Cerebellar cortex (tissue), 1 donor: ENCODE measurements around the gene RNF17.

Experiments used
- DNase-seq: peaks from one replicate; pipeline ENCODE4 v3.0.0-alpha.2; 2015; ENCODE audit warnings: low spot score

The RNF17 gene

DNA sequence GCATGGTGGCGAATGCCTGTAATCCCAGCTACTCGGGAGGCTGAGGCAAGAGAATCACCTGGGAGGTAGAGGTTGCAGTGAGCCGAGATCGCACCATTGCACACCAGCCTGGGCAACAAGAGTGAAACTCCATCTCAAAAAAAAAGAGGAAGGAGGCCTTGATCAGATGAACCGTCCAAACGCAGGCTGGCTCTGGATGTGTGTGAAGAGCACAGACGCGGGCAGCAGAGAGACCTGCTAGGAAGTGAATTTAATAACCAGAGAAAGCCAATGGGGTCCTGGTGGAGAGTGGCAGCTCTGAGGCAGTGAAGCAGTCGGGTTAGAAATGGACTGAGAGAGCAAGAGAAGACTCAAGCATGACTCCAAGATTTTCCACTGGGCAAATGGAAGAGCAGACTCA is 136.5 kb downstream of the RNF17 start:
- no peak for DNase-seq

DNA sequence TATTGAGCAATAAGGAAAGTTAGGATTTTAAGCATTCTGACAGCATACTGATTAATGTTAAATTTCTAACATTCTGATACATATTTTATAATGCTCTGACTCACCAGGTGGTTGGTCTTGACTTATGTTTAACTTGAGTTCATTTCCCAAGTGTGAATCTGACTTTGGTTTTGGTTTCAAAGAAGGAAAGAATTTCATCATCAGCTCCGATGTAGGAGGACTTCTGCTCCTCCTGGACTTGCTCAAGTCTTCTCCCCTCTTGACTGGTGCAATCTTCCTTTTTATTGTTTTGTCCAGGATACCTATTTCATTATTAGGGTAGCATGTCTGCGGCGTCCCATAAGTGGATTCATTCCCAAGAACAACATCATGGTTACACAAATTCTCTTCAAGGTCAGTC is 141.3 kb downstream of the RNF17 start:
- no peak for DNase-seq

DNA sequence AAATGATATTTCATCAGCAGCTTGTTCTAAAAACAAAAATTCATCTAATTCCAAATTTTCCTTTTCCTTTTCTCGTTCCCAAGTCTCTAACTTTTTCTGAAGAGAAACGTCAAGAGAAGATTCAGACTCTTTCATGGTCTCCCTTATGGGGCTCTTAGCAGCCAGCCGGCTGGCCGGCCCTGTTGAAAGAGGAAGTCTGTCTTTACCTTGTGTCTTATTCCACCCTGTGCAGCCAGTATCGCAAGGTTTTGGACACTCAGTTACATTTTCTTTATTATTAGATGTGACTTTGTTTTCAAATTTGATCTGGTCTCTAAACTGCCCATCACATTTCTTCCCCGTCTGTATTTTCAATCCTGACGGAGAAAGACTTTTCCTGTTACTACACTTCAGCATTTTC is 142.3 kb downstream of the RNF17 start:
- no peak for DNase-seq

DNA sequence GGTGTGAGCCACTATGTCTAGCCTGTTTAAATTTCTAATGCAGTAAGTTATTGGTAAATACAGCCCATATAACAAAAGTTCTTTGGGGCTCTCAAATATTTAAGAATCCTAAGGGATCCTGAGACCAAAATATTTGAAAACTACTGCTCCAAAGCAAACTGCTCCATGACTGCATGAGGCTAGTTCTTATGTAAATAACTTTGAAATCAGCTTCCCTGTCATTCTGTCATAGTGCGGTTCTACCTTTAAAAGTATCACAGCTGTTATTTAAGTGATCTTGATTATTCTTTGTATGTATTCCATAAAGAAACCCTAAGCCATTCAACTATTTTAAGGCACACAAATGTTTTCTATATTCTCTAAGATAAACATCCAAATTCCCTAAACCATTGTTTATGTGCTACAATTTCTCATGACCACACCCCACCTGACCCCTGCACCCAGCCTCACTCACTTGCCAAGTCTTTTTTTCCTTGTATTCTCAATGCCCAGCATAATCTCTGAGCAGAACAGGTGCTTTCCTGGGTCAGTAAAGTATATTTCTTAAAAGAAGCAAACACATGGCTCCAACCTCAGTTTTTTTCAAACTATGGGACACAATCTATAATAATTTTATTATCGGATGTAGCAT is 146.6 kb downstream of the RNF17 start:
- DNase-seq = no peak

DNA sequence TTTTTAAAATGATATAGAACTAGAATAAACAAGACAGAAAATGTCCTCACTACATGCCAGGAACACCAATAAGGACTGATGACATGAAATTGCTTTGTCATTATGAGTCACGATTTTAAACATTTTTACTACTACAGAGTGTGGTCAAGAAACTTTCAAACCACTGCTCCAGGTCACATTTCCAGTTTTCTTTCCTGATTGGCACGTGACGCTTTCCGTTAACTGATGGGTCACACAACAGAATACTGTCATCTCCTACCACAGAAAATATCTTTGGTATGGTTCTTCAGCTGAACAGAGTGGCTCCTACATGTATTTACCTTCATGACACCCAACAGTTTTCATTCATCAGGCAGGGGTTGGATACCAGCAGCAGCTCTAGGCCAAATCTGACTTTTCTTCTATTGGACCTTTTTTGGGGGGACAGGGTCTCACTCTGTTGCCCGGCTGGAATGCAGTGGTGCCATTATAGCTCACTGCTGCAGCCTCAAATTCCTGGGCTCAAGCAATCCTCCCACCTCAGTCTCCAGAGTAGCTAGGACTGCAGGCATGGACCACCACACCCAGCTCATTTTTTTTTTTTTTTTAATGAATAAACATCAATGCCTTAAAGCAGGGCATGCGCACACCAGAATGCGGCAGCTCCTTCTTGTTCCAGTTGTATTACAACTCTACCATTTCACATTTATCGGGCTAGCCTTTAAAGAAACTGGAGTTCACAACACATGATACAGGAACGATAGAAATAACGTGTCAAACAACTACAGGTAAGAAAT is 147.4 kb downstream of the RNF17 start:
- DNase-seq = no peak

DNA sequence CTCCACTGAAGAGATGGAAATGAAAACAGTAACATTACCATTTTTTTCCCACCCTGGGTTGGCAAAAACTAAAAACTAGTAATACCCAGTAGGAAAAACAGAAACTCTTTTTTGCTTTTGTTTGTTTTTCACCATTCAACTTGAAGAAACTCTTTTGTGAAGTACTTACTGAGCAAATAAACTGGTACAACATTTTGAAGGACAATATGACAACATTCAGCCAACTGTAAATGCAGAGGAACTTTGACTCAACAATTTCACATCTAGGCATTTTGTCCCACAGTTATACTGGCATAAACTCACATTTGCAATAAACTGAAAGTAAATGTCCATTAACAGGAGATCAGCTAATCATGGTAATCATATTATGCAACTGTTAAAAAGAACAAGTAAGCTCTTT is 152.5 kb downstream of the RNF17 start:
- no peak for DNase-seq

DNA sequence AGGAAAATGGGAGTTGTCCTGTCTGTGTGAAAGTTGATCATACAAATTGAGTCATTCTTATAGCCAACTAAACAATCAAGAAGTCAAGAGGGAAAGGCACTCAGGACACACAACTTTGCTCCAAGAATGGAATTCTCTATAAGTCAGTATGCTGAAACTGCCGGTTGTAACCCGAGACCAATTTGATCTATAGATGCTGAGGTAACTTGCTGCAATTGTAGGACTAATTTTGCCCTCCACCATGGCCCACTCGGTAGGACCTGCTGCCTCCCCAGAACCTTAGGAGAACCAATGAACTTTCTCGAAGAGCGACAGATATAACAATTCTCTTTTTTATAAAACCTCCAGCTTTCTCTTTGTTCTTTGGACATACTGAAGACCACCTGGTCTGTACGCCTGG is 157.0 kb downstream of the RNF17 start:
- DNase-seq = no peak

DNA sequence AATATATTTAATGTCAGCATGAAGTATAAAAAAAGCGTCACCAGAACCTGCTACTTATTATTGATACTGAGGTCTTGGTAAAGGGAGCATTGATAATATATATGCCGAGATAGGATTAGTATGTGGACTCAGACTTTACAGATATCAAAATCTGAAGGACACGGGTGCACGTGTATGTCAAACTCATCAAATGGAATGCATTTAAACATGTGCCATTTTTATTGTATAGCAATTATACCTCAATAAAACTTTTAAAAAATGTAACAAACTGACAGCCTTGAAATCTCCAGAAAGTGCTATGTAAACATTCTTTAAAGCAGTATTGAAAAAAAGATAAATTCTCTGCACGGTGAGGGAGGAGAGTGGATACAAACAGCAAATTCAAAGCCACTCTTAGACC is 157.9 kb downstream of the RNF17 start:
- no peak for DNase-seq

DNA sequence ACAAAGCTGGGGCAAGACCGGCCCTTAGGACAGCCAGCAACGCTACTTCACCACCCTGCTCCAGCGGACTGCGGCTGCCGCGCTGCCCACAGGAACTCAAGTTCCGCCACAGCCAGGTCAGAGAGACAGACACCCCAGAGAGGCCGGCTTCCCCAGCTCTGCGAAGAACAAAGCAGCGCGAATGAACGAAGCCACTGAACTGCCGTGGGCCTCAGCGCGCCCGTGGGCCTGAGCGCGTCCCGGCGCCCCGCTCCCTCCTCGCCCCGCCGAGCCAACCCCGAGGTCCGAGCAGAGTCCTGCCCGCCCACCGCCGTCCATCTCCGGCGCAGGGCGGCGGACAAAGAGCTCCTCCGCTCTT is 158.4 kb downstream of the RNF17 start:
- DNase-seq = peak; percentile 2

DNA sequence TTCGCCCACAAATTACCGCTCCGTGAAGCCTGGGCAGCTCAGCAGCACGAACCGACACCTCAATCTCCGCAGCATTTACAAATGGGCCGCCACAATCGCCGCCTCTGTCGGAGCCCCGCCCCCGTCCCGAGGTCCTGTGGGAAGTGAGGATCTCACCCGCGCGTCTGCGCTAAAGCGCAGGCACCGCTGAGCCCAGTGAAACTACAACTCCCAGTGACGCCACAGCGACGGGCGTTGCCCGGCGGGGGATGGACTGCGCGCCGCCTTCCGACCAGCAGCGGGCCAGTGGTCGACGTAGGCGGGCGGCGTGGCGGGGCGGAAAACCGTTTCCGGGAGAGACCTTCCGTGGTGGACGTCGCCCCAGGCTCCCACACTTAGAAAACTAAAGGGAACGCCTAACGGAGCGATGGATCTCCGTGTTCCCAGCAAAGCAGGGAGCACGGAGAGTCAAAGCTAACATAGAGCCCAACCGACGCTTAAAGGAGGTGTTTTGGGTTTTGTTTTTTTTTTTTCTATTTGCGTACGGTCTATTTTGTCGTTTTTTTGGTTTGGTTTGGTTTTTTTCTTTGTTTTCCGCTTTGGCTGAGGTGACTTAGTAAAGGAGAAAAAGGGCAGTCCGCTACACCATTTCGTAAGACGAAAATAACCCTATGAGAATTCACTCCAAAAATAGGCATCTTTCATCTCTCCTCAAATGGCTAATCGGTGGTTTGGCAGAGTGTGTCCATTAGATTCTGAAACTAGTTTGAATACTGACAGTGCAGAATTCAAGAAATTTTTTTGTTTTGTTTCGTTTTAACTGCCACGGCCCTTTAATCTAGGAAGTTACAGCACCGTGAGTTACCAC is 159.0 kb downstream of the RNF17 start:
- DNase-seq = peak; percentile 97

DNA sequence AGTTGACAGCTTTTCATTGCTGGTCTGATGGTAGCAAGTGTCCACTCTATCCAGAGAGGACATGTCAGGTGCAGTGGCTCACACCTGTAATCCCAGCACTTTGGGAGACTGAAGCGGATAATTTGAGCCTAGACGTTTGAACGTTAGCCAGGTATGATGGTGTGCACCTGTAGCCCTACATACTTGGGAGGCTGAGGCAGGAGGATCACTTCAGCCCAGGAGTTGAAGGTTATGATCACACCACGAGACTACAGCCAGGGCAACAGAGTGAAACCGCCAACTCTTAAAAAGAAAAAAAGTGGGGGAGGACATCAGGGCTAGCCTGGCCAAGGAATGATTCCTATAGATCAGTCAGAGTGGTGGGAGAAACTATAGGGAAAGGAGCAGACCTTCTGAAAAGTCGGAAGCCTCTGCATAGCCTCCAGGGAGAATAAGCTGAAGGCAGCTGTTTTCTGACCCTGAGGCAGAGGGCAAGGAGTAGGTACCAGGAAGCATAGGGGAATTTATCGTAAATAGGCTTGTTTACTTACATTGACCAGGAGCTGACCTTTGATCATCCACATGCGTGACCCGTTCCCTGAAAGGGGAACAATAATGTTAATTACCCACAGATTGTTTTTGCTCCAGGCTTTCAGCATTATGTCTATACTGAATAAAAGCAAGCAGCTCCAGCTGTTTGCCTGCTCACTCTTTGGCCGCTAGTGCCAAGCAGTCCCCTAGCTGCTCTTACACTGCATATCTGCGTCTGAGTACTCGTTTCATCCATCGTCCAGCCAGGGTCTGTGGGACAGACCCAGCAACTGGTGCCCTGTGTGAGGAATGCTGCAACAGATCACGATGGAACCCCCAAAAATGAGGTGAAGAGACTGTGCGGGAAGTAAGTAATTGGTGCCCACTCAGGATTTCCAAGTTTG is 161.6 kb downstream of the RNF17 start:
- no peak for DNase-seq

DNA sequence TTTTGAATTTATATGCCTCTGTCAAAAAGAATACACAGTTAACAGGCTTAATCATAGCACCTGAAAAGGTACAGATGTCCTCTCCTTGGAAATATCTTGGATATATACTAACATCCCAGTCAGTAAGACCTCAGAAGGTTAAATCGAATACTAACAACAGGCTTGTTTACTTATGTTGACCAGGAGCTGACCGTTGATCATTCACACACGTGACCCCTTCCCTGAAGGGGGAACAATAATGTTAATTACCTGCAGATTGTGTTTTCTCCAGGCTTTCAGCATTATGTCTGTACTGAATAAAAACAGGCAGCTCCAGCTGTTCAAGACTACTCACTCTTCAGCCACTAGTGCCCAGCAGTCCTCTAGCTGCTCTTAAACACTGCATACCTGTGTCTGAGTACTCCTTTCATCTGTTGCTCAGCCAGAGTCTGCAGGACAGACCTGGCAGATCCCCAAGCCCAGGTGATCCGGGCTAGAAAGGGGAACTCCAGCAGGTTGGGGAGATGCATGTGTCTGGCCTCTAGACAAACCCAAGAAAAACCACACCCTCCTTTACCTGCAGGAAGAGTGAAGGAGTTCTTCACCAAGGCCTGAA is 163.9 kb downstream of the RNF17 start:
- DNase-seq = no peak

DNA sequence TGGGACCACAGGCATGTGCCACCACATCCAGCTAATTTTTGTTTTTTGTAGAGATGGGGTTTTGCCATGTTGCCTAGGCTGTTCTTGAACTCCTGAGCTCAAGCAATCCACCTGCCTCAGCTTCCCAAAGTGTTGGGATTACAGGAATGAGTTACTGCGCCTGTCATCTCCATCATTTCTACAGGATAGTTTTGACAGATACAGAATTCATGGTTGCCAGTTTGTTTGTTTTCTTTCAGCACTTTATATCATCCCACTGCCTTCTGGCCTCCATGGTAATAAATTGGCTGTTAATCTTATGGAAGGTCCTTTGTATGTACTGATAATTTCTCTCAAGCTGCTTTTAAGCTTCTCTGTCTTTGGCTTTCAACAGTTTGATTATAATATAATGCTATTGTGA is 165.2 kb downstream of the RNF17 start:
- DNase-seq = no peak
